Measurements from ENCODE around the gene CYP26B1. TPM values are rescaled to one million over a fixed set of nuclear protein-coding genes. Genes with fewer than 3 reads are reported as not detected.

CYP26B1 gene
- total and polyA plus RNA-seq, 2 donors (not counting 3 experiments of a cell fraction or from before 2014, with no cell fraction given): 0.30 to 1.1 TPM

GRCh38 chr2:72175636-72176035 is 28.0 kb upstream of the CYP26B1 start:
- Histone ChIP-seq H4K20me1 (replicated peaks; ENCODE audit: control insufficient read depth, extremely low read depth, insufficient read depth, low read length) (no peaks in the 10 kb centered on the region), H3K27ac (ENCODE audit: insufficient read depth, low read depth, low read length) (no peak overlapping the region), H2AFZ (ENCODE audit: low read depth, low read length) (no peak overlapping the region), H3K9me3 (replicated peaks; ENCODE audit: control insufficient read depth, insufficient read depth, low read length) (no peaks in the 10 kb centered on the region), H3K4me3 (replicated peaks in 1 of 3; ENCODE audit: insufficient read depth in 1 of 3, low read depth in 1 of 3, low read length in 3 of 3) (no peak overlapping the region), H3K79me2 (ENCODE audit: control insufficient read depth, insufficient read depth, low read length) (no peaks in the 10 kb centered on the region), H3K36me3 (ENCODE audit: control insufficient read depth in 2 of 2, extremely low read depth in 1 of 2, insufficient read depth in 2 of 2, low read length in 2 of 2) (no peaks in the 10 kb centered on the region), H3K4me1 (ENCODE audit: control insufficient read depth, extremely low read depth, insufficient read depth, low read length) (peaks cover 10% of the 10 kb centered on the region), H3K9me1 (replicated peaks; ENCODE audit: control insufficient read depth, extremely low read depth, insufficient read depth, low read length) (no peaks in the 10 kb centered on the region), H3K4me2 (ENCODE audit: insufficient read depth, low read length) (no peak overlapping the region), H3K9ac (replicated peaks; ENCODE audit: extremely low read depth, insufficient read depth, low read length) (no peak overlapping the region), H3K27me3 (ENCODE audit: control insufficient read depth in 2 of 2, insufficient read depth in 2 of 2, low read length in 2 of 2) (no peaks in the 10 kb centered on the region)
- DNase-seq (ENCODE audit: low read depth, low spot score) (no peak), FAIRE-seq (no peak)
- dilution Hi-C loops (cut with MboI; ENCODE audit: extremely low pct_ligation_motif_present, low sequenced_read_pairs) (no loop called here), intact Hi-C loops (cut with micrococcal nuclease) (no loop called here)
- POLR2A ChIA-PET: no interaction called here
- no TSS peak for BruUV-seq (replicated peaks)
- CTCF ChIA-PET: no interaction called here
- no peak for TF ChIP-seq GATA2 (IDR thresholded peaks at IDR 0.05; ENCODE audit: insufficient read depth, insufficient read length, low read depth, low read length)
- TF ChIP-seq POLR2A (IDR thresholded peaks at IDR 0.05; ENCODE audit: low read depth, low read length): no peak
- TF ChIP-seq, protein P1, sequence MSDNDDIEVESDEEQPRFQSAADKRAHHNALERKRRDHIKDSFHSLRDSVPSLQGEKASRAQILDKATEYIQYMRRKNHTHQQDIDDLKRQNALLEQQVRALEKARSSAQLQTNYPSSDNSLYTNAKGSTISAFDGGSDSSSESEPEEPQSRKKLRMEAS (IDR thresholded peaks at IDR 0.05; ENCODE audit: insufficient read depth, insufficient read length): no peak

DNA sequence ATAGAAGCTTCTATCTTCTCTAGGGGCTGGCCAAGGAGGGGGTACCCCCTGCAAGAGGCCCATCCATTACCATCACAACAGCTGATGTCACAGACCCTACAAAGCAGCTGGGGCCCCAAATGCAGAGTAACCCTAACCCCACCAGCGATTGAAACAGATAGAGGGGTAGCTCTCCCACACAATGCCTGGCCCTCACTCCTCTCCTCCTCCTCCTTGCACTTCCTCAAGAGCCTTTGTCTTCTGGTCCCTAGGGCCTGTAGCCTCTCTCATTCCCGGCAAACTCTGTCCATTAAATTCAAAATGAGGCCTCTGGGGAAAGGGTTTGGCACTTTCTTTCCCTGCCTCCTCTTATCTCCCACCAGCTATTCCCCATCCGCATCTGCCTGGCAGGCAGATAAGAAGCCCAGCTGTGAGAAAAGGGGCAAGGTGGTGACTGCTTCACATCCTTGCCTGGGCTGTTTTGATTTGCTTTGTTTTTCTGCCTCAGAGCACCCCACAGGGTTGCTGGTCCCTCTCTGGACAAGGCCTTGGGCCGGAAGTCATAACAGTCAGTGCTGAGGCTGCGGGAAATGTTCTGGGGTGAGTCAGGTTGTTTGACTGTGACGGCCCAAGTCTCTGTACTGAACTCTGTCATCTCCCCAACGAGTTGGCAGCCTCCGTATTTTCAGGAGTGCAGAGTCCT is 26.1 kb upstream of the CYP26B1 start:
- peak overlapping the region; percentile 41 for H3K27ac ChIP-seq (ENCODE audit: insufficient read depth, low read depth, low read length)
- TF ChIP-seq POLR2A (IDR thresholded peaks at IDR 0.05; ENCODE audit: low read depth, low read length) (no peak), FOS (IDR thresholded peaks at IDR 0.05; ENCODE audit: borderline replicate concordance, insufficient read depth, low read length) (peak; percentile 76), EZH2 (IDR thresholded peaks at IDR 0.05; ENCODE audit: borderline replicate concordance, low read depth, low read length, severe bottlenecking) (no peak), POLR2AphosphoS5 (IDR thresholded peaks at IDR 0.05; ENCODE audit: insufficient read depth, low read depth, low read length) (no peak), GATA2 (IDR thresholded peaks at IDR 0.05; ENCODE audit: insufficient read depth, insufficient read length, low read depth, low read length) (peak; percentile 85), MYC (IDR thresholded peaks at IDR 0.05; ENCODE audit: low read depth, low read length) (no peak), JUN (IDR thresholded peaks at IDR 0.05; ENCODE audit: borderline replicate concordance, insufficient read depth, insufficient read length, low read depth) (no peak)
- TF ChIP-seq, protein P2, sequence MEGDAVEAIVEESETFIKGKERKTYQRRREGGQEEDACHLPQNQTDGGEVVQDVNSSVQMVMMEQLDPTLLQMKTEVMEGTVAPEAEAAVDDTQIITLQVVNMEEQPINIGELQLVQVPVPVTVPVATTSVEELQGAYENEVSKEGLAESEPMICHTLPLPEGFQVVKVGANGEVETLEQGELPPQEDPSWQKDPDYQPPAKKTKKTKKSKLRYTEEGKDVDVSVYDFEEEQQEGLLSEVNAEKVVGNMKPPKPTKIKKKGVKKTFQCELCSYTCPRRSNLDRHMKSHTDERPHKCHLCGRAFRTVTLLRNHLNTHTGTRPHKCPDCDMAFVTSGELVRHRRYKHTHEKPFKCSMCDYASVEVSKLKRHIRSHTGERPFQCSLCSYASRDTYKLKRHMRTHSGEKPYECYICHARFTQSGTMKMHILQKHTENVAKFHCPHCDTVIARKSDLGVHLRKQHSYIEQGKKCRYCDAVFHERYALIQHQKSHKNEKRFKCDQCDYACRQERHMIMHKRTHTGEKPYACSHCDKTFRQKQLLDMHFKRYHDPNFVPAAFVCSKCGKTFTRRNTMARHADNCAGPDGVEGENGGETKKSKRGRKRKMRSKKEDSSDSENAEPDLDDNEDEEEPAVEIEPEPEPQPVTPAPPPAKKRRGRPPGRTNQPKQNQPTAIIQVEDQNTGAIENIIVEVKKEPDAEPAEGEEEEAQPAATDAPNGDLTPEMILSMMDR (IDR thresholded peaks at IDR 0.05; ENCODE audit: extremely low read depth in 1 of 2, insufficient read depth in 1 of 2, low read depth in 1 of 2, low read length in 2 of 2): no peak
- TF ChIP-seq, protein P1 (IDR thresholded peaks at IDR 0.05; ENCODE audit: insufficient read depth, insufficient read length): no peak
- no peaks in the 10 kb centered on the region for H3K79me2 ChIP-seq (ENCODE audit: control insufficient read depth, insufficient read depth, low read length)
- no peak overlapping the region for H3K4me3 ChIP-seq (replicated peaks in 1 of 3; ENCODE audit: insufficient read depth in 1 of 3, low read depth in 1 of 3, low read length in 3 of 3)
- no peaks in the 10 kb centered on the region for H3K27me3 ChIP-seq (ENCODE audit: control insufficient read depth in 2 of 2, insufficient read depth in 2 of 2, low read length in 2 of 2)
- peaks cover 10% of the 10 kb centered on the region for H3K4me1 ChIP-seq (ENCODE audit: control insufficient read depth, extremely low read depth, insufficient read depth, low read length)
- H2AFZ ChIP-seq (ENCODE audit: low read depth, low read length): peak overlapping the region; percentile 14
- H3K36me3 ChIP-seq (ENCODE audit: control insufficient read depth in 2 of 2, extremely low read depth in 1 of 2, insufficient read depth in 2 of 2, low read length in 2 of 2): no peaks in the 10 kb centered on the region
- FAIRE-seq (peak; percentile 81), DNase-seq (ENCODE audit: low read depth, low spot score) (peak; percentile 85)
- CTCF ChIA-PET: interaction anchor here (1.0 to 1.3 kb wide), 2 partner anchors 23 to 49 kb away, joined by 3 to 4 read pairs; no protein-coding TSS in a partner anchor
- H4K20me1 ChIP-seq (replicated peaks; ENCODE audit: control insufficient read depth, extremely low read depth, insufficient read depth, low read length): no peaks in the 10 kb centered on the region
- peak overlapping the region; percentile 3 for H3K4me2 ChIP-seq (ENCODE audit: insufficient read depth, low read length)
- no TSS peak for BruUV-seq (replicated peaks)
- intact Hi-C loops (cut with micrococcal nuclease): no loop called here
- H3K9me3 ChIP-seq (replicated peaks; ENCODE audit: control insufficient read depth, insufficient read depth, low read length): no peaks in the 10 kb centered on the region
- POLR2A ChIA-PET: no interaction called here
- no peak overlapping the region for H3K9ac ChIP-seq (replicated peaks; ENCODE audit: extremely low read depth, insufficient read depth, low read length)
- no peaks in the 10 kb centered on the region for H3K9me1 ChIP-seq (replicated peaks; ENCODE audit: control insufficient read depth, extremely low read depth, insufficient read depth, low read length)
- dilution Hi-C loops (cut with MboI; ENCODE audit: extremely low pct_ligation_motif_present, low sequenced_read_pairs): no loop called here
